NCI-H774 (cell line): ENCODE results near the gene ADAM8.
"Not testable (repeated sequence)": the region's sequence is repeated elsewhere in the genome, so short reads cannot be mapped to it uniquely, and the experiment has no call there.

Source experiments
- DNase-seq: peaks from one replicate; lab custom pipeline; 2025; lab: John Stamatoyannopoulos, UW

Gene ADAM8

GRCh38 chr10:133249975-133250754, 26.5 kb downstream of the ADAM8 start:
- no peak for DNase-seq

- DNase-seq, result no peak
Measured at GRCh38 chr10:133249094-133249780, 27.4 kb downstream of the ADAM8 start.

GRCh38 chr10:133248334-133248715, 28.3 kb downstream of the ADAM8 start:
- DNase-seq, result no peak

- no peak for DNase-seq
Measured at GRCh38 chr10:133247681-133248333, 28.9 kb downstream of the ADAM8 start.

GRCh38 chr10:133246236-133246626, 30.4 kb downstream of the ADAM8 start:
- DNase-seq, result no peak

- DNase-seq, result no peak
Measured at GRCh38 chr10:133245439-133246235, 31.0 kb downstream of the ADAM8 start.

GRCh38 chr10:133243593-133243992, 33.1 kb downstream of the ADAM8 start:
- DNase-seq, result no peak

GRCh38 chr10:133242611-133243356, 33.9 kb downstream of the ADAM8 start:
- DNase-seq, result no peak

- no peak for DNase-seq
Measured at GRCh38 chr10:133241501-133242205, 35.0 kb downstream of the ADAM8 start.

- no peak for DNase-seq
Measured at GRCh38 chr10:133239990-133240389, 36.7 kb downstream of the ADAM8 start.

GRCh38 chr10:133238466-133238804, 38.2 kb downstream of the ADAM8 start:
- DNase-seq, result no peak

- DNase-seq, result no peak
Measured at GRCh38 chr10:133237588-133238465, 38.8 kb downstream of the ADAM8 start, which contains the start of gene VENTX. Gene VENTX (plus strand): TSS chr10:133237855. CDS start chr10:133237915, 60 bp downstream.

GRCh38 chr10:133237241-133237587, 39.5 kb downstream of the ADAM8 start:
- no peak for DNase-seq

- no peak for DNase-seq
Measured at GRCh38 chr10:133236401-133237240, 40.0 kb downstream of the ADAM8 start.

- DNase-seq, result no peak
Measured at GRCh38 chr10:133235932-133236331, 40.7 kb downstream of the ADAM8 start.

- no peak for DNase-seq
Measured at GRCh38 chr10:133235265-133235855, 41.3 kb downstream of the ADAM8 start.

- not testable (repeated sequence) for DNase-seq
Measured at GRCh38 chr10:133234796-133235195, 41.9 kb downstream of the ADAM8 start.

- DNase-seq, result no peak
Measured at GRCh38 chr10:133231946-133232574, 44.6 kb downstream of the ADAM8 start.
